Spinal cord (tissue), 10 donors: Measurements from ENCODE around the gene PPP1R9B. TPM values are rescaled to one million over a fixed set of nuclear protein-coding genes. Genes with fewer than 3 reads are reported as not detected.

Experiments
- DNase-seq, 6 donors: peaks; one replicate each; pipeline versions ENCODE4 v3.0.0 to v3.0.0-alpha.2; 2013 to 2015; ENCODE audit warnings: low spot score in 6 of 6, low read depth in 4 of 6
- H3K27ac ChIP-seq: one replicate; pipeline ENCODE4 v1.5.1; 2013; ENCODE audit warnings: low read depth, low read length, control low read depth
- H3K27me3 ChIP-seq: one replicate; pipeline ENCODE4 v1.6.1; 2013; ENCODE audit warnings: low read length; ENCODE audit not compliant: control insufficient read depth, insufficient read depth
- H3K36me3 ChIP-seq: one replicate; pipeline ENCODE4 v1.6.1; 2013; ENCODE audit warnings: low read length; ENCODE audit not compliant: control insufficient read depth, insufficient read depth
- H3K4me1 ChIP-seq: one replicate; pipeline ENCODE4 v1.6.1; 2013; ENCODE audit warnings: low read length; ENCODE audit not compliant: control insufficient read depth, insufficient read depth
- H3K4me3 ChIP-seq: one replicate; pipeline ENCODE4 v1.5.1; 2013; ENCODE audit warnings: low read depth, low read length, control low read depth
- H3K9me3 ChIP-seq: one replicate; pipeline ENCODE4 v1.6.1; 2013; ENCODE audit warnings: low read length; ENCODE audit not compliant: control insufficient read depth, insufficient read depth
- WGBS: methylation state at CpG from one replicate; pipeline ENCODE4 v1.1.5; 2013; ENCODE audit warnings: missing lambda C conversion rate; ENCODE audit not compliant: insufficient coverage; 5-methylcytosine and 5-hydroxymethylcytosine counted together
- polyA plus RNA-seq, 2 donors: library from polyadenylated mRNA; unstranded; fragments of 120-200 nt; gene quantifications; one replicate each; pipeline ENCODE4 v1.2.1, GENCODE V29; 2013; ENCODE audit not compliant: insufficient read length in 2 of 2
- total RNA-seq, 2 donors: library from RNA; depleted of rRNA in 1 of 2; stranded (reverse); fragments of 120-200 nt in 1 of 2; fragments of >200 nt in 1 of 2; gene quantifications; one replicate each; pipeline versions ENCODE4 v1.2.3 to v1.2.4, GENCODE V29; 2013 to 2014
- donor health status: healthy.

The PPP1R9B gene
- total and polyA plus RNA-seq, 4 donors = 23.7 to 102 (median 71.2) TPM

GRCh38 chr17:50181591-50182560 lies 31.4 kb upstream of the PPP1R9B start:
- 73% methylated on average over 11 of the region's 12 CpGs for WGBS
- Histone ChIP-seq H3K36me3 (peaks cover 3% of the 10 kb centered on the region), H3K27me3 (no peaks in the 10 kb centered on the region), H3K27ac (peak overlapping the region; percentile 80), H3K4me3 (no peak overlapping the region), H3K9me3 (no peaks in the 10 kb centered on the region), H3K4me1 (peaks cover 43% of the 10 kb centered on the region)
- no peak for DNase-seq

GRCh38 chr17:50181144-50181543 lies 30.7 kb upstream of the PPP1R9B start:
- peak in 2 of 6 donors; percentile 57 to 61 for DNase-seq
- Histone ChIP-seq H3K4me3 (peak overlapping the region; percentile 31), H3K4me1 (peaks cover 48% of the 10 kb centered on the region), H3K27me3 (no peaks in the 10 kb centered on the region), H3K9me3 (no peaks in the 10 kb centered on the region), H3K36me3 (peaks cover 3% of the 10 kb centered on the region), H3K27ac (peak overlapping the region; percentile 80)
- WGBS = 52% methylated on average over 10 of the region's 13 CpGs

- Histone ChIP-seq H3K9me3 (no peaks in the 10 kb centered on the region), H3K27me3 (no peaks in the 10 kb centered on the region), H3K36me3 (peaks cover 1% of the 10 kb centered on the region), H3K4me3 (peak overlapping the region; percentile 31), H3K4me1 (peaks cover 49% of the 10 kb centered on the region), H3K27ac (peak overlapping the region; percentile 80)
- DNase-seq = no peak
- 69% methylated on average over 5 of the region's 12 CpGs for WGBS
Observed at GRCh38 chr17:50180620-50181019, 30.1 kb upstream of the PPP1R9B start.

GRCh38 chr17:50180111-50180510 lies 29.6 kb upstream of the PPP1R9B start:
- peak overlapping the region; percentile 31 for H3K4me3 ChIP-seq
- DNase-seq = no peak
- peaks cover 54% of the 10 kb centered on the region for H3K4me1 ChIP-seq
- 85% methylated on average over 4 of the region's 4 CpGs for WGBS
- no peaks in the 10 kb centered on the region for H3K9me3 ChIP-seq
- H3K36me3 ChIP-seq = peaks cover 3% of the 10 kb centered on the region
- no peaks in the 10 kb centered on the region for H3K27me3 ChIP-seq
- no peak overlapping the region for H3K27ac ChIP-seq

- Histone ChIP-seq H3K36me3 (peaks cover 3% of the 10 kb centered on the region), H3K27me3 (no peaks in the 10 kb centered on the region), H3K4me3 (peak overlapping the region; percentile 29), H3K4me1 (peaks cover 58% of the 10 kb centered on the region), H3K9me3 (no peaks in the 10 kb centered on the region), H3K27ac (peak overlapping the region; percentile 80)
- 9% methylated on average over 20 of the region's 22 CpGs for WGBS
- DNase-seq = peak in 2 of 6 donors; percentile 74 to 82
Observed at GRCh38 chr17:50177983-50178834, 27.7 kb upstream of the PPP1R9B start.

- no peaks in the 10 kb centered on the region for H3K27me3 ChIP-seq
- H3K36me3 ChIP-seq = peaks cover 3% of the 10 kb centered on the region
- H3K4me3 ChIP-seq = peak overlapping the region; percentile 29
- H3K9me3 ChIP-seq = no peaks in the 10 kb centered on the region
- no peak for DNase-seq
- WGBS = 80% methylated on average over 10 of the region's 10 CpGs
- peaks cover 60% of the 10 kb centered on the region for H3K4me1 ChIP-seq
- H3K27ac ChIP-seq = peak overlapping the region; percentile 80
Observed at GRCh38 chr17:50177476-50177875, 27.0 kb upstream of the PPP1R9B start.

GRCh38 chr17:50176559-50177357 lies 26.3 kb upstream of the PPP1R9B start:
- H3K27ac ChIP-seq = peak overlapping the region; percentile 80
- H3K4me1 ChIP-seq = peaks cover 54% of the 10 kb centered on the region
- H3K9me3 ChIP-seq = no peaks in the 10 kb centered on the region
- peaks cover 7% of the 10 kb centered on the region for H3K36me3 ChIP-seq
- H3K4me3 ChIP-seq = no peak overlapping the region
- 82% methylated on average over 18 of the region's 20 CpGs for WGBS
- DNase-seq = no peak
- no peaks in the 10 kb centered on the region for H3K27me3 ChIP-seq

- 95% methylated on average over 11 of the region's 16 CpGs for WGBS
- H3K4me3 ChIP-seq = no peak overlapping the region
- no peak for DNase-seq
- no peaks in the 10 kb centered on the region for H3K27me3 ChIP-seq
- no peaks in the 10 kb centered on the region for H3K9me3 ChIP-seq
- H3K36me3 ChIP-seq = peaks cover 11% of the 10 kb centered on the region
- H3K4me1 ChIP-seq = peaks cover 43% of the 10 kb centered on the region
- no peak overlapping the region for H3K27ac ChIP-seq
Observed at GRCh38 chr17:50175035-50175807, 24.7 kb upstream of the PPP1R9B start.
